ENCODE data around the gene ITGA3. TPM values are rescaled to one million over a fixed set of nuclear protein-coding genes. Genes with fewer than 3 reads are reported as not detected.

Gene ITGA3
- total RNA-seq, 4 donors from 2014 or later, result 145 to 246 (median 172) TPM

- peaks cover 7 to 25% of the 10 kb centered on the region in 2 donors for H3K4me1 ChIP-seq
- H3K36me3 ChIP-seq, result peaks cover 17 to 18% of the 10 kb centered on the region in 2 donors
- DNase-seq, result no peak
- TF ChIP-seq CTCF (IDR thresholded peaks at IDR 0.05), result no peak
- no peak for TF ChIP-seq POLR2A (IDR thresholded peaks at IDR 0.05)
- WGBS, 2 donors, result 73 to 88% methylated on average over 15 to 16 of the region's 17 CpGs
- no peaks in the 10 kb centered on the region for H3K27me3 ChIP-seq
- intact Hi-C loops (cut with DNase I), result loop anchor here (5.0 to 10.0 kb wide), 2 partner anchors 35 to 182 kb away; no protein-coding TSS in a partner anchor
- no peaks in the 10 kb centered on the region for H3K9me3 ChIP-seq
- peak overlapping the region in 1 of 3 donors; percentile 62 for H3K27ac ChIP-seq
- H3K4me3 ChIP-seq (replicated peaks in 1 of 3), result no peak overlapping the region
These were observed 56.8 kb downstream of the ITGA3 start for GRCh38 chr17:50112694-50113093.

GRCh38 chr17:50113624-50114320 lies 57.9 kb downstream of the ITGA3 start:
- no peak overlapping the region for H3K27ac ChIP-seq
- DNase-seq, result no peak
- WGBS, 2 donors, result 71 to 76% methylated on average over 6 to 7 of the region's 7 CpGs
- H3K36me3 ChIP-seq, result peaks cover 7 to 9% of the 10 kb centered on the region in 2 donors
- intact Hi-C loops (cut with DNase I), result loop anchor here (5.0 to 10.0 kb wide), 2 partner anchors 34 to 181 kb away; no protein-coding TSS in a partner anchor
- TF ChIP-seq CTCF (IDR thresholded peaks at IDR 0.05) (no peak), POLR2A (IDR thresholded peaks at IDR 0.05) (no peak)
- H3K4me1 ChIP-seq, result peaks cover 7 to 25% of the 10 kb centered on the region in 2 donors
- no peaks in the 10 kb centered on the region for H3K9me3 ChIP-seq
- no peaks in the 10 kb centered on the region for H3K27me3 ChIP-seq
- H3K4me3 ChIP-seq (replicated peaks in 1 of 3), result no peak overlapping the region

- H3K27ac ChIP-seq, result no peak overlapping the region
- 87 to 90% methylated on average over 4 of the region's 4 CpGs for WGBS, 2 donors
These were observed 58.5 kb downstream of the ITGA3 start for GRCh38 chr17:50114401-50114800.

GRCh38 chr17:50114849-50115357 lies 59.0 kb downstream of the ITGA3 start:
- TF ChIP-seq CTCF (IDR thresholded peaks at IDR 0.05) (peak in 3 of 6 experiments; percentile 16 to 40 (median 27)), POLR2A (IDR thresholded peaks at IDR 0.05) (no peak)
- Histone ChIP-seq H3K27me3 (no peaks in the 10 kb centered on the region), H3K9me3 (no peaks in the 10 kb centered on the region), H3K4me3 (replicated peaks in 1 of 3) (no peak overlapping the region), H3K4me1 (peaks cover 7 to 25% of the 10 kb centered on the region in 2 donors), H3K36me3 (peaks cover 0 to 2% of the 10 kb centered on the region in 2 donors), H3K27ac (no peak overlapping the region)
- no peak for DNase-seq
- 22 to 27% methylated on average over 6 of the region's 6 CpGs for WGBS, 2 donors
- intact Hi-C loops (cut with DNase I), result loop anchor here (5.0 to 10.0 kb wide), 2 partner anchors 32 to 180 kb away; no protein-coding TSS in a partner anchor

More at GRCh38 chr17:50114401-50114800, 58.5 kb downstream of the ITGA3 start:
- no peak for DNase-seq
- Histone ChIP-seq H3K9me3 (no peaks in the 10 kb centered on the region), H3K4me3 (replicated peaks in 1 of 3) (no peak overlapping the region), H3K4me1 (peaks cover 7 to 25% of the 10 kb centered on the region in 2 donors), H3K27me3 (no peaks in the 10 kb centered on the region), H3K36me3 (peaks cover under 1 to 7% of the 10 kb centered on the region in 2 donors)
- TF ChIP-seq CTCF (IDR thresholded peaks at IDR 0.05) (no peak), POLR2A (IDR thresholded peaks at IDR 0.05) (no peak)
- intact Hi-C loops (cut with DNase I), result loop anchor here (5.0 to 10.0 kb wide), 2 partner anchors 33 to 180 kb away; no protein-coding TSS in a partner anchor

- 53 to 60% methylated on average over 10 to 14 of the region's 17 CpGs for WGBS, 2 donors
- no peak for DNase-seq
- Histone ChIP-seq H3K4me1 (peaks cover 7 to 25% of the 10 kb centered on the region in 2 donors), H3K9me3 (no peaks in the 10 kb centered on the region), H3K36me3 (no peaks in the 10 kb centered on the region), H3K27ac (no peak overlapping the region), H3K4me3 (replicated peaks in 1 of 3) (no peak overlapping the region), H3K27me3 (no peaks in the 10 kb centered on the region)
- TF ChIP-seq CTCF (IDR thresholded peaks at IDR 0.05) (no peak), POLR2A (IDR thresholded peaks at IDR 0.05) (no peak)
- intact Hi-C loops (cut with DNase I), result loop anchor here (10.0 kb wide), 1 partner anchor 179 kb away; no protein-coding TSS in a partner anchor
These were observed 59.8 kb downstream of the ITGA3 start for GRCh38 chr17:50115756-50116155.

Measured in thyroid gland (tissue), 4 donors.